H1 (cell line): ENCODE results near the gene NUBP2. TPM values are rescaled to one million over a fixed set of nuclear protein-coding genes. Genes with fewer than 3 reads are reported as not detected.

Experiments used
- ASH2L ChIP-seq: fragments of 200-600, 300-600 bp; sonication (generic); IDR thresholded peaks from one replicate; pipeline ENCODE4 v1.7.1; 2017; ENCODE audit warnings: low read length
- BACH1 ChIP-seq: IDR thresholded peaks from 2 replicates; pipeline ENCODE4 v1.6.1; 2012; ENCODE audit warnings: low read length, improper control_type of control experiment
- CBX5 ChIP-seq: fragments of 300-800, 300-1000 bp; sonication (generic); IDR thresholded peaks from 2 replicates; pipeline ENCODE4 v1.7.1; 2016; ENCODE audit warnings: antibody characterized with exemption, low read length, low read depth
- CHD1 ChIP-seq: IDR thresholded peaks from 2 replicates; pipeline ENCODE4 v1.6.1; 2012; ENCODE audit warnings: low read depth, low read length, improper control_type of control experiment
- CREB1 ChIP-seq: IDR thresholded peaks from 2 replicates; pipeline ENCODE4 v1.6.1; 2012; ENCODE audit warnings: inconsistent platforms
- POLR2AphosphoS5 ChIP-seq: IDR thresholded peaks from 2 replicates; pipeline ENCODE4 v1.6.1; 2011; ENCODE audit warnings: low read depth, low read length
- SIX5 ChIP-seq: IDR thresholded peaks from 2 replicates; pipeline ENCODE4 v1.6.1; 2011; ENCODE audit warnings: mild to moderate bottlenecking, low read depth, low read length
- TAF1 ChIP-seq: IDR thresholded peaks from 2 replicates; pipeline ENCODE4 v1.6.1; 2011; ENCODE audit warnings: mild to moderate bottlenecking, low read depth, low read length
- polyA plus RNA-seq, 7 experiments: library from polyadenylated mRNA; depleted of rRNA in 3 of 7; stranded (reverse) in 5 of 7; unstranded in 2 of 7; fragments of >200 nt in 5 of 7; fragments of 200-250 nt in 2 of 7; gene quantifications; 1 replicate in 5 of 7; 2 replicates in 1 of 7; 4 replicates in 1 of 7; pipeline versions ENCODE4 v1.2.1 to v1.2.3, GENCODE V29; 2011 to 2013; ENCODE audit warnings: missing spikeins in 2 of 7, mixed read lengths in 2 of 7
- total RNA-seq: library from RNA; stranded (reverse); fragmentation: NEBNext Ultra II Directional; extraction: Animal tissue kit (Norgen Biotek cat#: 25700); gene quantifications from 2 replicates; pipeline ENCODE4 v1.2.1, GENCODE V29; 2021

The NUBP2 gene
- total and polyA plus RNA-seq, 2 of the 8 experiments (the other 6 are each of a cell fraction or from before 2014, with no cell fraction given) = 70.3 to 96.9 TPM

DNA sequence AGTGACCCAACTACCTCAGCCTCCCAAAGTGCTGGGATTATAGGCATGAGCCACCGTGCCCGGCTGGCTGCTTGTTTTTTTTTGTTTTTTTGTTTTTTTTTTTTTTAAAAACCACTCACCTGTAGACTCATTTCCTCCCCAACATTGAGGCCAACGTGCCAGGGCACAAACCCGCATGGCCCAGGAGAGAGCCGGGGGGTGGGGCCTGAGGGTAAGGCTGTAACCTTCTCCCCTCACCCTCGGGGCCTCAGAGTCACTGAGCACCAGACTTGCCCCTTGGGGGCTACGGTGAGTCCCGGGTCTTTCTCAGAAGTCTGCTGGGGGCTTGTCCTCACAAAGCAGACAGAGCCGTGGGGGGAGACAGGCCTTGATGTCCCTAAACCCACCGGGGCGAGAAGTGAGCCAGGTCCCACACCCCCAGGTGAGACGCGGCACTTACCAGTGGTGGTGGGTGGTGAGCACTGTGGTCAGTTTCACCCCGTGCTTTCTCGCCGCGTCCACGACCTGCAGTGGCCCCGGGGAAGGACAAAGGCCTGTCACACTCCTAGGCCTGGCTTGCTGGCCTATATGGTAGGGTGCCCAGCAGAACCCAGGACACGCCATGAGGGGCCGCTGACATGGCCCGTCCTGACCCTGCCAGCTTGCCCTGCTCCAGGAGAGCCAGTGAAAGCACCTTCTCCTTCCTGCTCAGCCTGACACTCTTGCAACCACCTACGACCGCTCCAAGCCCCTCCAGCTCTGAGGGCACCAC, 39.3 kb downstream of the NUBP2 start (continued):
- TF ChIP-seq BACH1 (no peak), POLR2AphosphoS5 (no peak), TAF1 (no peak), CHD1 (no peak), CREB1 (no peak), ASH2L (no peak), CBX5 (no peak), SIX5 (no peak)
